Stimulated activated CD4-positive, alpha-beta T cell treated with anti-CD3 and anti-CD28 coated beads, TNF-alpha, amount 100 ng/mL, for 48 hours (primary cell): ENCODE measurements around the gene STAMBP.
"Not testable (repeated sequence)": the region's sequence is repeated elsewhere in the genome, so short reads cannot be mapped to it uniquely, and the experiment has no call there.

Experiments used
- DNase-seq, 3 donors: peaks; one replicate each; pipeline ENCODE4 v3.0.0-alpha.2; 2020; ENCODE audit warnings: low read depth in 3 of 3

STAMBP gene

DNA sequence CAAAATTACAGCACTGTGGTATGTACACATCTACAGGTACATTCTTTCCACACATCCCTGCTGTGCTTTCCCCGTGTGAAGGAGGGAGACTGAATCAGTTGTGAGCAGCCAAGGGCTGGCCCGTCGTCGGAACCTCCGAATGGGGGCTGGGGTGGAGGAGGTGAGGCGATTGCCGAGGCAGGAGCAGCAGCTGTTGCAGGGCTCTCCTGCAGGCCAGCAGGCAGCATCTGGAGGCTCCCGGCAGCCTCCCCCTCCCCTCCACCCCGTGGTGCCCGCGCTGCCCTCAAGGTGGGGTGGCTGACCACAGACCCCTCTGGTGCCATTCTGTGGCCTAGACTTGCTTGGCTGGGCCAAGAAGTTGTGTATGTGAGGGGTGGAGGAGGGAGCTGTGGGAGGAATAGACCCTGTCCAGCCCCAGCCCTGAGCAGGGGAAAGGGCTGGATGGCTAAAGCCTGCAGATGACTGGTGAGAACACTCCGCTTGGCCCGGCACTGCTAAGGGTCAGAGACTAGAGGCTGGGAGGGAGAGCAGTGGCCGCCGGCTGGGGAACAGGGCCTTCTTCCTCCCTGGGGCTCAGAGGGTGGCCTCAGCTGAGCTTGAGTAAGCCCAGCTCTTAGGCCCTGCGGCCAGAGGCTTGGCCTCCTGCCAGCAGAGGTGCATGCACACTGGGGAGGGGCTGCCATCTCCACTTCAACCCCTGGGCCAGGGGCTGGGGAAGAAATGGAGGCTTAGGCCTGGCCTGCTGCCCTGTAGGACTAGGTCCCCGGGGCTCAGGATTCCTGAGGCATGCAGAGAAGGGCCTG is 7.6 kb downstream of the STAMBP start:
- DNase-seq = no peak

DNA sequence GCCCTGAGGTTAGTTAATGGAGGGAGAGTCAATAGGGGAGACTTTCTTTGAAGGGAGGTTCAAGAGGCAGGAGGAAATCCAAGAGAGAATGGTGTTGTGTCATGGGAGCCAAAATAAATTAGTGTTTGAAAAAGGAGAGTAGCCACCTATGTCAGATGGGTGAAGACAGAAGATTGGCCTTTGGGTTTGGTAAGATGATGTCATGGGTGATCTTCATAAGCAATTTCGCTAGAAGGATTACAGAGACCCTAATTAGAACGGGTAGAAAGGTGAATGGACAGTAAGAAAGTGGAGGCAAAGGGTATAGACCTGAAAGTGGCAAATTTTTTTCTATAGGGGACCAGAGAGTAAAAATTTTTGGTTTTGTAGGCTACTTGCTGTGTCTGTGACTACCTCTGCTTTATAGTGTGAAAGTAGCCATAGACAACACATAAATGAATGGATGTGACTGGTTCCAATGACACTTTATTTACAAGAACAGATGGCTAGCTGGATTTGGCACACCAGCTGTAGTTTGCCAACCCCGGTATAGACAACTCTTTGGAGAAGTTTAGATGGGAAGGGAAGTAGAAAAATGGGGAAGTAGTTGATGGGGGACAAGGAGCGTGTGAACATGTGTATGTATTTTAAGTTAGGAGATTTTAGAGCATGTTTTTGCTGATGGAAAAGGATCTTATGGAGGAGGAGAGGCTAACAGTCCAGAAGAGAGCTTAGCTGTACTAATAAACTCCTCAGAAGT is 9.3 kb downstream of the STAMBP start:
- no peak for DNase-seq

DNA sequence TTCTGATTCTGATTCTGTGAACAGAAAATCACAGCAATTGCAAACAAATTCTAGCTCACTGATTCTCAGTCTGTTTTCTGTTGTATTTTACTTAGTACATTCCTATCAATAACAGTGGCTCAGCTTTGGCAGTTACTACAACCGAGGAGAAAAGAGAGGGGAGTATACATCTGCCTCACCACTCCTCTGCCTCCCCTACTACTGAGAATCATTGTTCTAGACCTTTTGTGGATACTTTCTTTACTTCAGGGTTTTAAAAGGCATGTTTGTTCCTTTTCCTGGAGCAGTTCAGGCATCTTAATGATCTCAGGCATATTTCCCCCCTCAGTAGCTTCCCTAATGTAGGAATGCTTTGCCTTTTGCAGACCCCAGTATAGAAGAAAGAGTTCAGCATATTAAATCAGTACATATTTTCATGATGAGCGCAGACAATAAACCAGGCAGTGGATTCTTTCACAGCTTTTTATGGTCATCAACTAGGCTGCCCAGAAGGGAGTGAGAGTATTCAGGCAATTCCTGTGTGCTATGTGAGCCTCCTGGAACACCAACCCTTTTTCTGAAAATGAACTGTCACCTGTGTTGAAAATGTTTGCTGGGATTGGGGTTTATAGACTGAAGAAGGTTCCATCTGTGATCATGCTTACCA is 10.3 kb downstream of the STAMBP start:
- DNase-seq = no peak

DNA sequence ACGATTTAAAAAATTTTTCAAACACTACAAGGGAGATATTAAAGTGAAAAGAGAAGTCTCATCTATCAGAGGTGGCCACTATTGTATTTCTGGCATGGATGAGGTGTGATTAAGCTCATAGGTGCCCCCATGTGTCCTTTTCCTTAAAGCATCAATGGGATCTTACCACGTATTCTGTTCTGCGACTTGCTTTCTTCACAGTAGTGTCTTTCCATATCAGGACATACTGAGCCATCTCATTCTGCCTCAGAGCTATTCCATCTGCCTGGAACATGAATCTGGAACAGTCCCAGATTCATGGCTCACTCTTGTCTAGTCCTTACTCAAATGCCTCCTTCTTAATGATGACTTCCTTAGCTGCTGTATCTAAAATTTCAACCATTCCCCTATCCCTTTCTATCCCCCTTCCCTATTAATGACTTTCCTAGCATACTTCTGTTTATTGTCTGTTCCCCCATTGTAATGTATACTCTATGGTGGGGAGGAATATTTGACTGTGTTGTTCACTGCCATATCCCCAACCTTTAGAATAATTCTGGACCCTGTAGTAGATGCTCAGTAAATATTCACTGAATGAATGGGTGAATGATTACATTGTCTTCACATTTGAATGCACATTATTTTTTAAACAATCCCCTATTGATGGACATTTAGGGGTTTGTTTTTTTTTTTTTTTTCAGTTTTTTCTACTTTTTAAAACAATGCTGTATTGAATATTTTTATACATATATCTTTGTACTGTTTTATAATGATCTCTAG is 11.1 kb downstream of the STAMBP start:
- DNase-seq = no peak

DNA sequence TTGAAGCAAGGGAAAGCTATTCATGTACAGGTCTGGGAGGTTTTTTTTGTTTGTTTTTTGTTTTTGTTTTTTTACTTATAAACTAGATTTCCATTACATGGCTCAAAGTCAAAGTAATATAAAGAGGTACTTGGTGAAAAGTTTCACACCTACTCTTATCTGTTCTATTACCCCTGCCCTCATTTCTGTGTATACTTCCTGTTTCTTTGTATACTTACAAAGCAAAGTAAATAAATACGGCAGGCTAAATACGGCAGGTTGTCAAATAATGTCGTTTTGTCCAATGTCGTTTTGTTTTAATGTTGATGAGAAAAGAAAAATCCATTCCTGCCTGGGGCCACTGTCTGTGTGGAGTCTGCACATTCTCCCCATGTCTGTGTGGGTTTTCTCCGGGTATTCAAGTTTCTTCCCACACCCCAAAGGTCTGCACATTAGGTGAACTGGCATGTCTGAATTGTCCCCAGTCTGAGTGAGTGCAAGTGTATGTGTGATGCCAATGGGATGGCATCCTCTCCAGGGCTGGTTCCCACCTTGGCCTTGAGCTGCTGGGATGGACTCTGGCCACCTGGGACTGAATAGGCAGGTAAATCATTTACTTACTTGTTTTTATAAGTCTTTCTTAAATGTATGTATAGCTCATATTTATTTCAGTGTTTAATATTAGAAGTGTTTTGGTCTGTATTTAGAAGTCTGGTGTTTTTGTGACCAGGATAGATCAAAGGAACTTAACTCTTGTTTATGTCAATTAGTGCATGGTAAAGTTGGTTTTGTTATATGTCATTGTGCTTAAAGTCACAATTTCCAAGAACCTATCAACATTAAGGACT is 13.4 kb downstream of the STAMBP start:
- DNase-seq = no peak

DNA sequence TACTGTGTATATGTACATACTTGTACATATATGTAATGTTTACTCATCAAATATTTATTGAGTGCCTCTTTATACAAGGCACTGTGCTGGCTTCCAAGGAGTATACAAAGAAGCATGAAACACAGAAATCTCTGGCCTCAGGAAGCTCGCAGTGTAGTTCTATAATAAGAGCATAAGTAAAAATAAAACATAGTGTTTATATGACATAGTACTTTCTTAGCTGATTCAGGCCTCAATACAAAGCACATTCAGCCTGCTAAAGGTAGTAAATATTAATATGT is 13.9 kb downstream of the STAMBP start:
- no peak for DNase-seq

DNA sequence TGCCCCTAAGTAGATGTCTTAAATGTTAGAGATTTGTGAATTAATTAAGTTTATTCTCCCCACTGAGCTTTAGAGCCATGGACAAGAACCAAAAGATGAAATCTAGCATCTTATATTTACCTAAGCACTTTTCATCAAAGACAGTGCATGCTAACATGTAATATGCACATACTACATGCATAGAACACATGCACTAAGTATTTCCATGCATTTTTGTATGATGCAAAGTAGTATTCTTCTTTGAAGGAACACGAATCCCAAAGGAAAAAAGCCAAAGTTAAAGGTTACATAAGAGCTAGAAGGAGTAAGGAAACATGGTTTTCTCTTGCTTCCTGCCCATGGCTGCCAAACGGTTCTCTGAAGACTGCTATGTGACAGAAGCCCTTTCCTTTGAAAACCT is 15.3 kb downstream of the STAMBP start:
- no peak for DNase-seq

DNA sequence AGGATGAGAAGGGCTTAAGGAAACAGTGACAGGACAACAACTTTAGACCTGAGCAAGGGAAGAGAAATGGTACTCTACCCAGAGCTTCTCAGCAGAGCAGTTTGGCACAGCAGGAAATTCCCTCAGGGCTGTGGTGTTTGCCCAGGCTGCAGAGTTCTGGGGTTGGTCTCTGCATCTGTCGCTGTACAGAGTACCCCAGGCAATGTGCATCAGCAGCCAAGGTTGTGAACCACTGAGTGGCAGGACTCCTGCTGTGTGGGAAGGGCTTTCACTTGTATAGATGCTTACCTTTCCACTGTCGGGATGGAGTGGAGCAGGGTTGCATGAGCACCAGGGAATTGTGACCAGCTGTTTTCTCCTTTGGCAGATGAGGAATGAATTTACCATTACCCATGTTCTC is 21.2 kb downstream of the STAMBP start:
- no peak for DNase-seq

DNA sequence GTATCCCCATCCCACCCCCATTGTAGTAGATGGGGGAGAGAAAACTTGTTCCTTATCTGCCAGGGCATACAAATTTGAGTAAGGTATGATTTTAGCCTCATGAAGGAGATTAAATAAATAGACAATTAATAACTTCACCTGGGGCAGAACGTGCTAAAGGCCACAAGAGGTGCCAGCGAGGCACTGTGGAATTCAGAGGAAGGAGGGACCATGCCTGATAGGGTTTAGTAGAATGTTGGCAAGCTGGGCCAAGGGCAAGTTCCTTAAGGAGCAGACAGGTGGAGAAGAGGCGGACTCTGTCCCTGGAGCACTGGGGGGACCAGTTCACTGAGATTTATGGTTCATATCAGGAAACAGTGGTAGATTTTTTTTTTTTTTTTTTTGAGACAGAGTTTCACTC is 22.5 kb downstream of the STAMBP start:
- DNase-seq = no peak

DNA sequence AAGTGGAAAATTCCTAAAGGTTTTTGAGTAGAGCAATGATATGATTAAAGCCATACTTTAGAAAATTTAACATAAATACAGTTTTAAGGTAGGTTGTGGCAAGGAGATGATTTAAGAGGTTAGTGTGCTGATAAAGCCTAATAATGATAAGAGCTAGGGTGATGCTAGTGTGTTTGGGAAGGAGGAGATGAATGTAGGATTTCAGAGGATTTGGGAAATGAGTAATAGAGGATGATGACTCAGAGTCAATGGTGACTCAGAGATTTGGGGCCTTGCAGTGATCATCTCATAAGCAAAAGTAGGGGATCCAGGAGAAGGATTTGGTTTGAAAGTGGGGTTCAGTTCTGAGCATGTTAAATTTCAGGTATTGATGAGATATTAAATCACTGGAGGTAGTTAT is 23.3 kb downstream of the STAMBP start:
- DNase-seq = no peak

DNA sequence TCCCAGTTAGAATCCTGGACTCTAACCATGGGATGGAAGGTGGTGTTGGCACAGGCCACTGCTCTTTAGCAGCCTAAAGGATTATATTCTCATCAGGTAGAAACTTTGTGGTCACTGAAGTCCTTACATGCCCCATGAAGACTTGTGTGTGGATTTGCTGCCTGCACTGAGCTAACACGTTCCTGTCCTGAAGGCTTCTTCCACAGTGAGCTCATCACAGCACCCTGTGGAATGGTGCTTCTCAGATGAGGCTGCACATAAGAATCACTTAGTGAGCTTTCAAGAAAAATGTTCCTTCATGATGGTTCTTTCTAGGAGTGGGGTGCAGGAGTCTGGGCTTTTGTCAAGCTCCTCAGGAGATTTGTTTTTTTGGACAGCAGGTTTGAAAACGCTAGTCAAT is 26.8 kb downstream of the STAMBP start:
- DNase-seq = no peak

DNA sequence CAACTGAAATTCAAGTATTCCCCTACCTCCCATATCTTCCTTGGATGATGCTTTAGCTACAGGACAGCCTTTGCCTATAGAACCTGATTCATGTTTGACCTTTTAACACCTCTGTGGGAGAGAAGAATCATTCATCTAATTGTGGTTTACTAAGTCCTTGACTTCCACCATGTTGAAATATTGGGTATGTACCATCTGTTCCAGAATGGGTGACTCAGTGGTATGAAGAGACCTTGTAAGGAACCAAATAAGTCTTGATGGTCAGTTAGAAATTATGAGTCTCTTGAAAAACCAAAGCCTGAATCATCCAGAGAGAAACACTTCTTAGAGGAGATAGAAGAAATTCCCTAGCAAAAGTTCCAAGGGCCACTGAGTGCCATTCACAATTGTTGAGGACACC is 27.5 kb downstream of the STAMBP start:
- no peak for DNase-seq

DNA sequence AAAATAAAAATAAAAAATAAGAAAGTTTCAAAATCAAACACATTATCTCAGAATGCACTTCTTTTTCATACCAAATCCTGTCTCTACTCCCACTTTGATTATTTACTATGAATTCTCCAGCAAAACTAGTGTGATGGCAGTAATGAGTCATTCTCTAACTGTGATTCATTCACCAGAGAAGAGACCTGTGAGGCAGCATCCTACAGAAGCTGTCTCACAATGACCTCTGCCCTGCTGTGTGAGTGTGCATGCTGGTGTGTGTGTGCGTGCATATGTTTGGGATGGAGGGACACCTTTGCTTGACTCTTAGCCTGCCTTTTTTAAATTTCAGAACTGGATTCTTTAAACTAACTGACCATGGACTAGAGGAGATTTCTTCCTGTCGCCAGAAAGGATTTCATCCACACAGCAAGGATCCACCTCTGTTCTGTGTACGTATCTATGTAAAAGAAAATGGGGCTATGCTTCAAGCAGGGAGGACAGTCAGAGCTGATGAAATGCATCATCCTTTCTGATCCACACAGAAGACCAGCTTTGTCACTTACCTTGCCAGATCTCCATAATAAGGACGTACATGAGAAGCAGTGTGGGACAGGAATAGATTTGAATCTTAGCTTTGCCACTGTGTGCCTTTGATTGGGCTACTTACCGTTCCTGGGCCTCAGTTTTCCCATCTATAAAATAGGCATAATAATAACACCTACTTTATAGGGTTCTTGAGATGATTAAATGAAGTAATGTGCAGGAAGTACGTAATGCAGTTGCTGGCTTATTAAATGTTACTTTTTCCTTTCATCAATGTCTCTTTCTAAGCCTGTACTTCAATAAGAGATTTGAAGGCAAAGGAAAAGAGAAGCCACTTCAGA is 31.2 kb downstream of the STAMBP start:
- DNase-seq = peak; percentile 19 to 45 (median 20)

DNA sequence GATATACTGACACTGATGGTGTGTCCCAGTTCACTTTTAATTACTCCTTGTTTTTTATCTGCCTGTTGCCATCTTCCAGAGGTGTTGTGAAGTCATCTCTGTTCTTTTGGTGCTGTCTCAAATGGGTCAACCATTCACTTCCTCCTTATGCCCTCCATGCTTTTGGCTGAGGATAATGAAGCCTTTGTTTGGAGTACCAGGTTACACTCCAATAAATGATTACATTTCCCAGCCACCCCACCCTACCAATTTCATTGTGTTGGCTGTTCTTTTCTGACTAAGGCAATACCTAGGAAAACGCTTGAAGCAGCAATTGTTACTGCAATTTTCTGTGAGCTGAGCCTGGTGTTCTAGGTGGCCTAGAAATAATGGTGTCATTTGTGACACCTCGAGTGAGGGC is 34.2 kb downstream of the STAMBP start:
- DNase-seq = no peak

DNA sequence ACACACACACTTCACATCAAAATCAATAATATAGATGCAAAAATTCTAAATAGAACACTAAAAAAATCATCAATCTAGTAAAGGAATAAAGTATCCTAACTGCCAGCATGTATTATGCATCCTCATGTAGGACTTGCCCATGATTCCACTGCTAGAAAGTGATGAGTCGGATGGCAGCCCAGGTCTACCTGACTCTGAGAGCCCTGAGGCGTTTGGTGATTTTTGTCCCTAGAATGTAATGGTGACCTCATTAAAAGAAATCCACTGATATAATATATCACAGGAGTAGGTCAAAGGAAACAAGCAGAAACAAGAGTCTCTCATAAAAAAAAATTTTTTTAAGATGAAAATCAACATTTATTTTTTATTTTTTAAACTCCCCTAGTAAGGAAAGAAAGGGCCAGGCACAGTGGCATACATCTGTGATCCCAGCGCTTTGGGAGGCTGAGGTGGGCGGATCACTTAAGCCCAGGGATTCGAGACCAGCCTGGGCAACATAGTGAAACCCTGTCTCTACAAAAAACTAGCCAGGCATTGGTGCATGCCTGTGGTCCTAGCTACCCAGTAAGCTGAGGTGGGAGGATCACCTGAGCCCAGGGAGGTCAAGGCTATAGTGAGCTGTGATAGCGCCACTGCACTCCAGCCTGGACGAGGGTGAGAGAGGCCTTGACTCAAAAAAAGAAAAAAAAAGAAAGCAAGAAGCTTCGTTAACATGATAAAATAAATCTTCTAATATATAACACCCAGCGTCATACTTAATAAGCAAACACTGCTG is 39.6 kb downstream of the STAMBP start:
- DNase-seq = no peak

DNA sequence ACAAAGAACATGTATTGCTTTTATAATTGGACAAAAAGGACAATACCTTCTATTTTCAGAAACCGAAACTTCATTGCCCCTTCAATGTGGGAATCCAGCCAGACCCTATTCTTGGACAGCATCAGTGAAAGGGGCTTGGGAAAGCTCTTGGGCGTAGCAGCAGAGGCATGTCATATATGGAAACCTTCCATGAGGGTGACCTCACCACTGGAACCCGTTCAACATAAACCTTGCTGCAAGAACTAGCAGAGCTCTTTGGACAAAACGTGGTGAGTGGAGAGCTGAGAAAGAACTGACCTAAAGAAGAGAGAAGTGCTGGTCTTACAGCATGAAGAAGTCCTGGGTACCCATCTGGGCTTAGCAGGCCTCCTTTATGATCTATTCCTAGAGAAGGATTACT is 41.3 kb downstream of the STAMBP start:
- no peak for DNase-seq

DNA sequence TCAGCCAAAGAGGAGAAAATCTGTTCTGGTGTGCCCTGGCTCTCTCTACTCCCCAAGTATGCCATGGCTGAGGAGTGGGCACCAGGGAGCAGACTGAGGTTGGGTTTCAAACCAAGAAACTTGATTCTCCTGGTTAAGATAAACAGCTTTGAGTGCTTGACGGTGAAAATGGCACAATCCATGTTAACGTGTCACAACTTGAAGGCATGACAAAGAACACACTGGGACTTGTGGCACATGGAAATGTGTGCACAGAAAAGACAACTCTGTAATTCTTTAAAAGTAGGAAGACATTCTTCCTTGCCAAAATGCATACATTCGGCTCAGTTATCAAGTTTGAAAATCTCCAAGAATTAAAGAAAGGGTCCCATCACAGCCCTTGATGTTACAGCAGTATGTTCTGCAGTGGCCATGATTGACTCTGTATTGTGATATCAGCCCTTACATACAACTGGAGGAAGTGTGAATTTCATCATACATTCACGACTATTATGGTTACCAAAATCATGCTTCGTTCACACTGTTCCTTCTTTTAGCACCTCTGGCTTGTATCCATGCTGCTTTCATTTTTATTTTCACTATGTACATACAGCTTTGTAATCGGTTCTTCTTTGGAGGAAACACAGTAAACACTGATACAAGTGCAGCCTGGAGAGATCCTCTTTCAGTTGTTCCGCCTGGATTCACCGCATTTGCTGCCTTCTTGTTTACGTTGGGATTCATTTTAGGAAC is 48.5 kb downstream of the STAMBP start:
- DNase-seq = no peak

DNA sequence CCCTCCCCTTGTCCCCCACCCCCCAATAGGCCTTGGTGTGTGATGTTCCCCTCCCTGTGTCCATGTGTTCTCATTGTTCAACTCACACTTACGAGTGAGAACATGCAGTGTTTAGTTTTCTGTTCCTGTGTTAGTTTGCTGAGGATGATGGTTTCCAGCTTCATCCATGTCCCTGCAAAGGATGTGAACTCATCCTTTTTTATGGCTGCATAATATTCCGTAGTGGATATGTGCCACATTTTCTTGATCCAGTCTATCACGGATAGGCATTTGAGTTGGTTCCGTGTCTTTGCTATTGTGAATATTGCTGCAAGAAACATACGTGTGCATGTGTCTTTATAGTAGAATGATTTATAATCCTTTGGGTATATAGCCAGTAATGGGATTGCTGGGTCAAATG is 49.2 kb downstream of the STAMBP start:
- not testable (repeated sequence) for DNase-seq

DNA sequence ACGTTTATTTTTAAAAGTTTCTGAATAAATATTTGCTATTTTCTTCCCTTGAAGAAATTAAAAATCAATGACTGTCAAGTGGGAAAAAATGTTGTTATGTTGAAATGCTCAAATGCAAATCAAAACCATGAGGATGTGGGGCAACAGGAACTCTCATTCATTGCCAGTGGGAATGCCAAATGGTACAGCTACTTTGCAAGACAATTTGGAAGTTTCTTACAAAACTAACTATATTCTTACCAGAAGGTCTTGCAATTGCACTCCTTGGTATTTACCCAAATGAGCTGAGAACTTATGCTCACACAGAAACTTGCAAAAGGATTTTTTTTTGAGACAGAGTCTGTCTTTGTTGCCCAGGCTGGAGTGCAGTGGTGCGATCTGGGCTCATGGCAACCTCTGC is 56.6 kb downstream of the STAMBP start:
- DNase-seq = no peak
